ENCODE measurements around the gene KCTD20. TPM values are rescaled to one million over a fixed set of nuclear protein-coding genes. Genes with fewer than 3 reads are reported as not detected.

The KCTD20 gene
- total RNA-seq, 1 donor from 2014 or later = 55.2 TPM

GRCh38 chr6:36428911-36429310 is 13.9 kb upstream of the KCTD20 start:
- Histone ChIP-seq H3K27me3 (ENCODE audit: control insufficient read depth, insufficient read depth, low read length) (no peaks in the 10 kb centered on the region), H3K4me3 (ENCODE audit: low read depth, low read length) (no peak overlapping the region), H3K36me3 (ENCODE audit: control insufficient read depth, insufficient read depth, low read length) (no peaks in the 10 kb centered on the region)
- TF ChIP-seq CTCF (IDR thresholded peaks at IDR 0.05; ENCODE audit: insufficient read depth, low read length, poor library complexity, severe bottlenecking) = peak; percentile 24
- DNase-seq (ENCODE audit: low read depth) = no peak

GRCh38 chr6:36430351-36430750 is 12.4 kb upstream of the KCTD20 start:
- no peaks in the 10 kb centered on the region for H3K36me3 ChIP-seq (ENCODE audit: control insufficient read depth, insufficient read depth, low read length)
- no peaks in the 10 kb centered on the region for H3K27me3 ChIP-seq (ENCODE audit: control insufficient read depth, insufficient read depth, low read length)
- DNase-seq (ENCODE audit: low read depth) = no peak
- no peak overlapping the region for H3K4me3 ChIP-seq (ENCODE audit: low read depth, low read length)
- no peak for TF ChIP-seq CTCF (IDR thresholded peaks at IDR 0.05; ENCODE audit: insufficient read depth, low read length, poor library complexity, severe bottlenecking)

GRCh38 chr6:36431197-36431596 is 11.6 kb upstream of the KCTD20 start:
- Histone ChIP-seq H3K27me3 (ENCODE audit: control insufficient read depth, insufficient read depth, low read length) (no peaks in the 10 kb centered on the region), H3K36me3 (ENCODE audit: control insufficient read depth, insufficient read depth, low read length) (no peaks in the 10 kb centered on the region), H3K4me3 (ENCODE audit: low read depth, low read length) (no peak overlapping the region)
- TF ChIP-seq CTCF (IDR thresholded peaks at IDR 0.05; ENCODE audit: insufficient read depth, low read length, poor library complexity, severe bottlenecking) = no peak
- no peak for DNase-seq (ENCODE audit: low read depth)

- Histone ChIP-seq H3K36me3 (ENCODE audit: control insufficient read depth, insufficient read depth, low read length) (no peaks in the 10 kb centered on the region), H3K27me3 (ENCODE audit: control insufficient read depth, insufficient read depth, low read length) (no peaks in the 10 kb centered on the region), H3K4me3 (ENCODE audit: low read depth, low read length) (no peak overlapping the region)
- no peak for DNase-seq (ENCODE audit: low read depth)
- TF ChIP-seq CTCF (IDR thresholded peaks at IDR 0.05; ENCODE audit: insufficient read depth, low read length, poor library complexity, severe bottlenecking) = no peak
These were observed 10.6 kb upstream of the KCTD20 start for GRCh38 chr6:36432151-36432671.

- H3K4me3 ChIP-seq (ENCODE audit: low read depth, low read length) = no peak overlapping the region
- no peak for TF ChIP-seq CTCF (IDR thresholded peaks at IDR 0.05; ENCODE audit: insufficient read depth, low read length, poor library complexity, severe bottlenecking)
- H3K36me3 ChIP-seq (ENCODE audit: control insufficient read depth, insufficient read depth, low read length) = no peaks in the 10 kb centered on the region
- no peaks in the 10 kb centered on the region for H3K27me3 ChIP-seq (ENCODE audit: control insufficient read depth, insufficient read depth, low read length)
- no peak for DNase-seq (ENCODE audit: low read depth)
These were observed 6.3 kb upstream of the KCTD20 start for GRCh38 chr6:36436466-36436865.

- peak; percentile 96 for DNase-seq (ENCODE audit: low read depth)
- H3K4me3 ChIP-seq (ENCODE audit: low read depth, low read length) = no peak overlapping the region
- TF ChIP-seq CTCF (IDR thresholded peaks at IDR 0.05; ENCODE audit: insufficient read depth, low read length, poor library complexity, severe bottlenecking) = no peak
- H3K36me3 ChIP-seq (ENCODE audit: control insufficient read depth, insufficient read depth, low read length) = no peaks in the 10 kb centered on the region
- no peaks in the 10 kb centered on the region for H3K27me3 ChIP-seq (ENCODE audit: control insufficient read depth, insufficient read depth, low read length)
These were observed 1.4 kb upstream of the KCTD20 start for GRCh38 chr6:36441307-36441894.

Data from kidney epithelial cell (primary cell).